Suprapubic skin (tissue), 4 donors: ENCODE data around the gene NRP1. TPM values are rescaled to one million over a fixed set of nuclear protein-coding genes. Genes with fewer than 3 reads are reported as not detected.
A peak's percentile ranks its signal among the peaks of the same experiment; 100 is the strongest.

ENCODE experiments used
- DNase-seq, 2 donors: peaks; one replicate each; pipeline ENCODE4 v3.0.0-alpha.2; 2019; ENCODE audit warnings: low spot score in 2 of 2
- H3K27ac ChIP-seq: fragments of 200-600 bp; sonication (generic); one replicate; pipeline ENCODE4 v1.5.1; 2019
- H3K27me3 ChIP-seq: fragments of 200-600 bp; sonication (generic); one replicate; pipeline ENCODE4 v1.5.1; 2019
- H3K36me3 ChIP-seq: fragments of 200-600 bp; sonication (generic); one replicate; pipeline ENCODE4 v1.5.1; 2019
- H3K4me1 ChIP-seq: fragments of 200-600 bp; sonication (generic); one replicate; pipeline ENCODE4 v1.5.1; 2019
- H3K4me3 ChIP-seq: fragments of 200-600 bp; sonication (generic); one replicate; pipeline ENCODE4 v1.5.1; 2019; ENCODE audit warnings: mild to moderate bottlenecking
- H3K9me3 ChIP-seq: fragments of 200-600 bp; sonication (generic); one replicate; pipeline ENCODE4 v1.5.1; 2019
- EP300 ChIP-seq: sonication (generic); formaldehyde crosslinking; IDR thresholded peaks from one replicate; pipeline ENCODE4 v1.6.1; 2017; ENCODE audit warnings: antibody characterized with exemption
- POLR2A ChIP-seq, 2 donors: fragments of 450-650 bp; IDR thresholded peaks; one replicate each; pipeline ENCODE4 v1.6.1; 2017; ENCODE audit warnings: antibody characterized with exemption in 2 of 2, mild to moderate bottlenecking in 2 of 2, moderate library complexity in 2 of 2
- POLR2AphosphoS5 ChIP-seq, 3 donors: sonication (generic); formaldehyde crosslinking; IDR thresholded peaks; one replicate each; pipeline ENCODE4 v1.6.1; 2017; ENCODE audit warnings: antibody characterized with exemption in 3 of 3
- WGBS: methylation state at CpG from one replicate; pipeline ENCODE4 v1.1.5; 2018; 5-methylcytosine and 5-hydroxymethylcytosine counted together
- total RNA-seq, 4 donors: library from RNA; depleted of rRNA; stranded (reverse); fragments of >200 nt; gene quantifications; one replicate each; pipeline ENCODE4 v1.1.0, GENCODE V29; 2016
- TF ChIP-seq, protein P1 (sequence below), 2 donors: fragments of 200-600 bp in 1 of 2; fragments of 450-650 bp in 1 of 2; sonication (generic) in 1 of 2; IDR thresholded peaks; one replicate each; pipeline ENCODE4 v1.5.1; 2016 to 2019; ENCODE audit warnings: antibody characterized with exemption in 2 of 2, mild to moderate bottlenecking in 1 of 2, moderate library complexity in 1 of 2

Gene NRP1
- total RNA-seq, 4 donors from 2014 or later, result 9.5 to 23.7 (median 18.2) TPM

DNA sequence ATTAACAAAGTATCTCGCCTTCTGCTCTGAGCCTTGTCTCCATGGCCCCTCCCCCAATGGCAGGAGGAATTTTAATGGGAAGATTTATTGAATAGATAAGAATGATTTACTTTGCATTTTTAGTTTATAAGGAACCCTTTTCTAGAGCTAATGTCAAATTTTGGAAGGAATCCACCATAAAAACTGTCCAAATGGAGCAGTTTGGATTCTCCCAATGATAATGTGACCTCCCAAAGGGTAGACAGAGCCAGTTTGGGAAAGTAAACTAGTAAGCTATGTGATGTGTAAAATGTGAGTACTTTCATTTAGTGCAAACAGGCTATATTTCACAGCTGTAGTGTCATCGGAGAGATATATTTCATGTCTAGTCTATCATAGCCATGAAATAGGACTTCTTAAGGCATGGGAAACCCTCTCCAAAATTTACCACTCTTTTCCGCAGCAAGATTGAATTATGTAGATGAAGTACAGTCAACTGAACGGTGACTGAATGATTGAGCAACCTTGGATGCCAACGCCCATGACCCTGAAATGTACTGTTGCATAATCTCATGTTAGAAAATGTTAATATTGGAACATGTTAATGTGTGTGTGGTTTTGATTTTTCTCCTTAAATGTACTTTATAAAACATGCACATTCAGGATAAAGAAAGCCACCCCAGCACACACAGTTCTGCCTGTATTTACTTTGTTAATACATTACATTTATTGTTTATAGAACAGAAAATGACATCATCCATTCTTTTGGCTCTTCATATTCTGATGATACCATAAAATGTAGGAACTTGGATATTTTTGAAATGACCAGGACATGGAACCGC, 140.6 kb downstream of the NRP1 start:
- peaks cover 24% of the 10 kb centered on the region for H3K4me1 ChIP-seq
- no peaks in the 10 kb centered on the region for H3K36me3 ChIP-seq
- no peaks in the 10 kb centered on the region for H3K27me3 ChIP-seq
- peak in 1 of 2 donors; percentile 73 for DNase-seq
- H3K9me3 ChIP-seq, result no peaks in the 10 kb centered on the region
- TF ChIP-seq, protein P1, sequence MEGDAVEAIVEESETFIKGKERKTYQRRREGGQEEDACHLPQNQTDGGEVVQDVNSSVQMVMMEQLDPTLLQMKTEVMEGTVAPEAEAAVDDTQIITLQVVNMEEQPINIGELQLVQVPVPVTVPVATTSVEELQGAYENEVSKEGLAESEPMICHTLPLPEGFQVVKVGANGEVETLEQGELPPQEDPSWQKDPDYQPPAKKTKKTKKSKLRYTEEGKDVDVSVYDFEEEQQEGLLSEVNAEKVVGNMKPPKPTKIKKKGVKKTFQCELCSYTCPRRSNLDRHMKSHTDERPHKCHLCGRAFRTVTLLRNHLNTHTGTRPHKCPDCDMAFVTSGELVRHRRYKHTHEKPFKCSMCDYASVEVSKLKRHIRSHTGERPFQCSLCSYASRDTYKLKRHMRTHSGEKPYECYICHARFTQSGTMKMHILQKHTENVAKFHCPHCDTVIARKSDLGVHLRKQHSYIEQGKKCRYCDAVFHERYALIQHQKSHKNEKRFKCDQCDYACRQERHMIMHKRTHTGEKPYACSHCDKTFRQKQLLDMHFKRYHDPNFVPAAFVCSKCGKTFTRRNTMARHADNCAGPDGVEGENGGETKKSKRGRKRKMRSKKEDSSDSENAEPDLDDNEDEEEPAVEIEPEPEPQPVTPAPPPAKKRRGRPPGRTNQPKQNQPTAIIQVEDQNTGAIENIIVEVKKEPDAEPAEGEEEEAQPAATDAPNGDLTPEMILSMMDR (IDR thresholded peaks at IDR 0.05), result peak in 1 of 2 donors; percentile 0
- peak in 2 of 3 donors; percentile 37 to 87 for TF ChIP-seq POLR2AphosphoS5 (IDR thresholded peaks at IDR 0.05)
- TF ChIP-seq EP300, result no peak
- no peak for TF ChIP-seq POLR2A (IDR thresholded peaks at IDR 0.05)
- 27% methylated on average over 6 of the region's 6 CpGs for WGBS
- H3K27ac ChIP-seq, result peak overlapping the region; percentile 32
- H3K4me3 ChIP-seq, result no peak overlapping the region

DNA sequence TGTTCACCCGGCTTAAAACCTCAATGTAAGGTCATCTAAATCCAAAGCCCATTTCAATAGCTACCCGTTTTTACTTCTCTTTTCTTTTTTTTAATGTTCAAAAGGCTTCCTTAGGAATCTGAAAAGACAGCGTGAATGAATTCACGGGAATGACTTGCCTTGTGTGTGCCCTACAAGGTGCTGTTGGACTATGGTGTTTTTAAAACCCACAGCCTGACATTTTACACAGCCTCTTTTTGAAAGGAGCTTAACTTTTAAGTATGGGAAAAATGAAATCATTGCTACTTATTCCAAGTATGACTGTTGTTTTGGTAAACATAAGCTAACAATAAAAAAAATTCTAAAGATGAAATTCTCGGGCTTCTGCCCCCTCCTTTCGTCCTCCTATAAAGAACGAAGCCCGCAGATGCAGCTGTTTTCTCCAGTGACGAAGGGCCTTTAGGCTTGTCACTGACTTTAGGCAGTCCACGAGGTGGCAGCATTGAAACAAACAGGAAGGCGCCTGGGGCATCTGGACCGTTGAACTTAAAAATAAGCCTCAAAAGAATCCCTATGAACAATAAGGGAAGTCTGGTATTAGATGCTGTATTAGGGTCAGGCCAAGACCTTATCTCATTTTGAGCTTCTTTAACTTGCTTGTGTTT, 141.3 kb downstream of the NRP1 start:
- Histone ChIP-seq H3K4me1 (peaks cover 24% of the 10 kb centered on the region), H3K36me3 (no peaks in the 10 kb centered on the region), H3K9me3 (no peaks in the 10 kb centered on the region), H3K27me3 (no peaks in the 10 kb centered on the region), H3K4me3 (no peak overlapping the region), H3K27ac (peak overlapping the region; percentile 20)
- WGBS, result 29% methylated on average over 12 of the region's 12 CpGs
- TF ChIP-seq POLR2AphosphoS5 (IDR thresholded peaks at IDR 0.05), result peak in 1 of 3 donors; percentile 24
- TF ChIP-seq, protein P1 (IDR thresholded peaks at IDR 0.05), result peak; percentile 19 to 58
- no peak for TF ChIP-seq EP300
- DNase-seq, result peak; percentile 84 to 88

DNA sequence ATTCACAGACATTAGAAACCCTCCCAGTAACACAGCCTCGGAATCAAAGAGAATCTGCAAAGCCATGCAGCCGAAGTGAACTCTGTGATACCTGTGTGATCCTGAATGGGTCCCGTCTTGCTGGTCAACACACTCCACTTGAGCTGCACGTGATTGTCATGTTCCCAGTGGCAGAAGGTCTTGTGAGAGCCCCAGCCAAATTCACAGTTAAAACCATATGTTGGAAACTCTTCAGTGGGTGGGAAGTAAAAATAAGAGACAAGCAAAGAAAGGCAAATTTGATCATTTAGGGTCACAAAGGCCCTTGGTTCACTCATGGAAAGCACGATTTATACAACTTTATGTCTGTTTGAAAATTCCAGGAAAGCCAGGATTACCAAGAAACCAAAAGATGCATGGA, 142.3 kb downstream of the NRP1 start:
- DNase-seq, result no peak
- Histone ChIP-seq H3K27ac (no peak overlapping the region), H3K36me3 (no peaks in the 10 kb centered on the region), H3K9me3 (no peaks in the 10 kb centered on the region), H3K4me1 (peaks cover 24% of the 10 kb centered on the region), H3K27me3 (no peaks in the 10 kb centered on the region), H3K4me3 (no peak overlapping the region)
- TF ChIP-seq POLR2A (IDR thresholded peaks at IDR 0.05) (no peak), POLR2AphosphoS5 (IDR thresholded peaks at IDR 0.05) (no peak), EP300 (no peak)
- TF ChIP-seq, protein P1 (IDR thresholded peaks at IDR 0.05), result no peak
- WGBS, result 74% methylated on average over 5 of the region's 5 CpGs

DNA sequence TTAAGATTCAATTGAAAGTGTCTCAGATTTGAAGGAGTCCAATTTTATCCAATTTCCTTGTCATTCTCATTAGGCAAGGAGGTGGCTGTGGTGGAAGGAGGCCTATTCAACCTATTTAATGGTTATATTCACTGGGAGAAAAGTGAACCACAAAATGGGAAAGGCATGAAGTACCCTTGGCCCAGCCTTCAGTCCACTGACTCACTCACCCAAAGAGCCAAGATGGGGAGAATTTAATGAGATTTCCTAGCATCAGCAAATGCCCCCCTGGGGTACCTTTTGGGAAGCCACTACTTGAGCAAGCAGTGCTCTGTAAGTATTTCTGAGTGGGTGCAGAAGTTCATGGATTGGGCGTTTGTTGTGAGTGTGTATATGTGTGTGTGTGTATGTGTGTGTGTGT, 144.1 kb downstream of the NRP1 start:
- no peak for TF ChIP-seq POLR2A (IDR thresholded peaks at IDR 0.05)
- no peak for TF ChIP-seq EP300
- TF ChIP-seq, protein P1 (IDR thresholded peaks at IDR 0.05), result no peak
- TF ChIP-seq POLR2AphosphoS5 (IDR thresholded peaks at IDR 0.05), result no peak
- 88% methylated on average over 1 of the region's 1 CpG for WGBS
- Histone ChIP-seq H3K36me3 (peaks cover 9% of the 10 kb centered on the region), H3K27ac (no peak overlapping the region), H3K9me3 (no peaks in the 10 kb centered on the region), H3K4me3 (no peak overlapping the region), H3K4me1 (peaks cover 20% of the 10 kb centered on the region), H3K27me3 (no peaks in the 10 kb centered on the region)
- no peak for DNase-seq

DNA sequence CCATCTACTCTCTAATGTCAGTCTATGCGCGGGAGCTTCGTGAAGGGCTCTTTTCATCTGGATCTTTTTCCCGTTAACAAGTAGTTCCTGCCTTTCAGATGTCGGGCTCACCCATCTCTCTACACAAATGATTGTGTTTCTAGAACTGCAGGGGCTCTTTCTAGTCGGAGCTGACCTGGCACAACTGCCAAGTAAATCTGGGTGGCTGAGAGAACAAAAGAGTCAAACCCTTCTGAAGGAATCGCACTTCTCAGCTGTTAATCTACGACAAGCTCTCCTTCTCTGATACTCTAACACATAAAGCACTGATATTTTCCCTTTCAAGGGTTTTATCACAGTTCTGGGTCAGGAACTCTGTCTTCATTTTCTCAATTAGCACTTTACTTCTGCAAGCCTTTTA, 144.7 kb downstream of the NRP1 start:
- peaks cover 12% of the 10 kb centered on the region for H3K36me3 ChIP-seq
- DNase-seq, result no peak
- WGBS, result 96% methylated on average over 8 of the region's 8 CpGs
- H3K27ac ChIP-seq, result no peak overlapping the region
- H3K4me1 ChIP-seq, result peaks cover 19% of the 10 kb centered on the region
- no peaks in the 10 kb centered on the region for H3K27me3 ChIP-seq
- H3K4me3 ChIP-seq, result no peak overlapping the region
- H3K9me3 ChIP-seq, result no peaks in the 10 kb centered on the region
- TF ChIP-seq, protein P1 (IDR thresholded peaks at IDR 0.05), result no peak
- TF ChIP-seq POLR2AphosphoS5 (IDR thresholded peaks at IDR 0.05) (no peak), EP300 (no peak), POLR2A (IDR thresholded peaks at IDR 0.05) (no peak)
